A673 (cell line): ENCODE data around the gene BUD31.

Experiments used
- EZH2 ChIP-seq: fragments of 200-600 bp; sonication (generic); IDR thresholded peaks from 2 replicates; pipeline ENCODE4 v1.6.1; 2017; ENCODE audit warnings: borderline replicate concordance, low read depth, mild to moderate bottlenecking, mixed read lengths, antibody characterized with exemption, low read length; ENCODE audit not compliant: poor library complexity, severe bottlenecking
- TF ChIP-seq, protein P1 (sequence below): fragments of 300-800, 200-600 bp; sonication (generic); conservative IDR thresholded peaks from 2 replicates; pipeline ENCODE4 v1.5.1; 2017; ENCODE audit warnings: low read depth, mild to moderate bottlenecking, antibody characterized with exemption, low read length, moderate library complexity, mixed read lengths

- TF ChIP-seq, protein P1, sequence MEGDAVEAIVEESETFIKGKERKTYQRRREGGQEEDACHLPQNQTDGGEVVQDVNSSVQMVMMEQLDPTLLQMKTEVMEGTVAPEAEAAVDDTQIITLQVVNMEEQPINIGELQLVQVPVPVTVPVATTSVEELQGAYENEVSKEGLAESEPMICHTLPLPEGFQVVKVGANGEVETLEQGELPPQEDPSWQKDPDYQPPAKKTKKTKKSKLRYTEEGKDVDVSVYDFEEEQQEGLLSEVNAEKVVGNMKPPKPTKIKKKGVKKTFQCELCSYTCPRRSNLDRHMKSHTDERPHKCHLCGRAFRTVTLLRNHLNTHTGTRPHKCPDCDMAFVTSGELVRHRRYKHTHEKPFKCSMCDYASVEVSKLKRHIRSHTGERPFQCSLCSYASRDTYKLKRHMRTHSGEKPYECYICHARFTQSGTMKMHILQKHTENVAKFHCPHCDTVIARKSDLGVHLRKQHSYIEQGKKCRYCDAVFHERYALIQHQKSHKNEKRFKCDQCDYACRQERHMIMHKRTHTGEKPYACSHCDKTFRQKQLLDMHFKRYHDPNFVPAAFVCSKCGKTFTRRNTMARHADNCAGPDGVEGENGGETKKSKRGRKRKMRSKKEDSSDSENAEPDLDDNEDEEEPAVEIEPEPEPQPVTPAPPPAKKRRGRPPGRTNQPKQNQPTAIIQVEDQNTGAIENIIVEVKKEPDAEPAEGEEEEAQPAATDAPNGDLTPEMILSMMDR, result no peak
- TF ChIP-seq EZH2, result no peak
Observed at GRCh38 chr7:99374111-99375064, 34.4 kb upstream of the BUD31 start, which contains the start of gene ARPC1B.
